PC-9 (cell line): ENCODE data around the gene IRF7.

Experiments used
- EZH2 ChIP-seq: fragments of 200-600 bp; sonication (generic); IDR thresholded peaks from 2 replicates; pipeline ENCODE4 v1.8.0; 2017; ENCODE audit warnings: antibody characterized with exemption, low read depth
- TF ChIP-seq, protein P1 (sequence below): fragments of 200-600 bp; sonication (generic); conservative IDR thresholded peaks from 2 replicates; pipeline ENCODE4 v1.6.1; 2017; ENCODE audit warnings: mixed run types, antibody characterized with exemption, mild to moderate bottlenecking, moderate library complexity

GRCh38 chr11:619628-620050, 3.9 kb upstream of the IRF7 start:
- TF ChIP-seq, protein P1, sequence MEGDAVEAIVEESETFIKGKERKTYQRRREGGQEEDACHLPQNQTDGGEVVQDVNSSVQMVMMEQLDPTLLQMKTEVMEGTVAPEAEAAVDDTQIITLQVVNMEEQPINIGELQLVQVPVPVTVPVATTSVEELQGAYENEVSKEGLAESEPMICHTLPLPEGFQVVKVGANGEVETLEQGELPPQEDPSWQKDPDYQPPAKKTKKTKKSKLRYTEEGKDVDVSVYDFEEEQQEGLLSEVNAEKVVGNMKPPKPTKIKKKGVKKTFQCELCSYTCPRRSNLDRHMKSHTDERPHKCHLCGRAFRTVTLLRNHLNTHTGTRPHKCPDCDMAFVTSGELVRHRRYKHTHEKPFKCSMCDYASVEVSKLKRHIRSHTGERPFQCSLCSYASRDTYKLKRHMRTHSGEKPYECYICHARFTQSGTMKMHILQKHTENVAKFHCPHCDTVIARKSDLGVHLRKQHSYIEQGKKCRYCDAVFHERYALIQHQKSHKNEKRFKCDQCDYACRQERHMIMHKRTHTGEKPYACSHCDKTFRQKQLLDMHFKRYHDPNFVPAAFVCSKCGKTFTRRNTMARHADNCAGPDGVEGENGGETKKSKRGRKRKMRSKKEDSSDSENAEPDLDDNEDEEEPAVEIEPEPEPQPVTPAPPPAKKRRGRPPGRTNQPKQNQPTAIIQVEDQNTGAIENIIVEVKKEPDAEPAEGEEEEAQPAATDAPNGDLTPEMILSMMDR, result no peak
- no peak for TF ChIP-seq EZH2
